Subcutaneous abdominal adipose tissue (tissue), 5 donors: Measurements from ENCODE around the gene LBX1.
"Not testable (repeated sequence)": the region's sequence is repeated elsewhere in the genome, so short reads cannot be mapped to it uniquely, and the experiment has no call there.

Experiments
- H3K27ac ChIP-seq: one replicate; pipeline ENCODE4 v1.7.0; 2013; ENCODE audit warnings: low read depth, mild to moderate bottlenecking, inconsistent platforms, low read length, moderate library complexity
- H3K27me3 ChIP-seq, 5 donors: one replicate each; pipeline ENCODE4 v1.7.0; 2013; ENCODE audit warnings: low read length in 5 of 5, inconsistent platforms in 1 of 5; ENCODE audit not compliant: control insufficient read depth in 5 of 5, insufficient read depth in 4 of 5
- H3K36me3 ChIP-seq, 5 donors: one replicate each; pipeline ENCODE4 v1.7.0; 2013; ENCODE audit warnings: low read length in 5 of 5; ENCODE audit not compliant: control insufficient read depth in 5 of 5, insufficient read depth in 5 of 5
- H3K4me1 ChIP-seq, 5 donors: one replicate each; pipeline ENCODE4 v1.7.0; 2013; ENCODE audit warnings: low read length in 5 of 5, mild to moderate bottlenecking in 3 of 5, moderate library complexity in 1 of 5; ENCODE audit not compliant: control insufficient read depth in 5 of 5, insufficient read depth in 5 of 5
- H3K4me3 ChIP-seq, 5 donors: one replicate each; pipeline ENCODE4 v1.7.0; 2013; ENCODE audit warnings: low read length in 5 of 5, low read depth in 1 of 5
- H3K9ac ChIP-seq, 5 donors: one replicate each; pipeline ENCODE4 v1.7.0; 2013; ENCODE audit warnings: low read length in 5 of 5, mild to moderate bottlenecking in 4 of 5, moderate library complexity in 3 of 5
- H3K9me3 ChIP-seq, 5 donors: one replicate each; pipeline ENCODE4 v1.7.0; 2013; ENCODE audit warnings: low read length in 5 of 5; ENCODE audit not compliant: control insufficient read depth in 5 of 5
- donor health status: healthy.
- donor health status: healthy.
- donor health status: healthy.
- donor health status: healthy.
- donor health status: healthy.

LBX1 gene

GRCh38 chr10:101208543-101208942 lies 20.7 kb downstream of the LBX1 start:
- Histone ChIP-seq H3K27ac (no peak overlapping the region), H3K4me1 (peaks cover 0 to 2% (median 2%) of the 10 kb centered on the region in 5 donors), H3K4me3 (no peak overlapping the region), H3K27me3 (peaks cover 26 to 42% (median 36%) of the 10 kb centered on the region in 5 donors), H3K9ac (no peak overlapping the region), H3K36me3 (no peaks in the 10 kb centered on the region), H3K9me3 (no peaks in the 10 kb centered on the region)

GRCh38 chr10:101207026-101207425 lies 22.2 kb downstream of the LBX1 start:
- peaks cover 24 to 35% (median 30%) of the 10 kb centered on the region in 5 donors for H3K27me3 ChIP-seq
- H3K9ac ChIP-seq: no peak overlapping the region
- H3K4me3 ChIP-seq: no peak overlapping the region
- no peak overlapping the region for H3K27ac ChIP-seq
- H3K36me3 ChIP-seq: no peaks in the 10 kb centered on the region
- H3K4me1 ChIP-seq: no peaks in the 10 kb centered on the region
- H3K9me3 ChIP-seq: no peaks in the 10 kb centered on the region

- H3K27ac ChIP-seq, H3K36me3 ChIP-seq, H3K4me1 ChIP-seq, H3K4me3 ChIP-seq, H3K9ac ChIP-seq, H3K9me3 ChIP-seq: not testable (repeated sequence)
- peaks cover 3 to 16% (median 6%) of the 10 kb centered on the region in 5 donors for H3K27me3 ChIP-seq
Observed at GRCh38 chr10:101202667-101203066, 26.6 kb downstream of the LBX1 start.

GRCh38 chr10:101198326-101198977 lies 30.8 kb downstream of the LBX1 start:
- H3K36me3 ChIP-seq, H3K9ac ChIP-seq, H3K4me1 ChIP-seq, H3K9me3 ChIP-seq, H3K4me3 ChIP-seq, H3K27ac ChIP-seq: not testable (repeated sequence)
- peaks cover 3 to 12% (median 6%) of the 10 kb centered on the region in 5 donors for H3K27me3 ChIP-seq

- H3K9me3 ChIP-seq: no peaks in the 10 kb centered on the region
Observed at GRCh38 chr10:101195921-101196320, 33.3 kb downstream of the LBX1 start.

GRCh38 chr10:101189461-101190401 lies 39.5 kb downstream of the LBX1 start:
- Histone ChIP-seq H3K27me3 (peaks cover 0 to 7% (median 0%) of the 10 kb centered on the region in 5 donors), H3K9me3 (no peaks in the 10 kb centered on the region), H3K4me3 (no peak overlapping the region), H3K9ac (no peak overlapping the region), H3K4me1 (no peaks in the 10 kb centered on the region), H3K27ac (no peak overlapping the region), H3K36me3 (no peaks in the 10 kb centered on the region)

More at GRCh38 chr10:101195921-101196320, 33.3 kb downstream of the LBX1 start:
- peaks cover 0 to 3% (median 0%) of the 10 kb centered on the region in 5 donors for H3K4me1 ChIP-seq
- no peak overlapping the region for H3K27ac ChIP-seq
- H3K9ac ChIP-seq: no peak overlapping the region
- no peaks in the 10 kb centered on the region for H3K36me3 ChIP-seq
- H3K27me3 ChIP-seq: peaks cover 0 to 11% (median 3%) of the 10 kb centered on the region in 5 donors
- no peak overlapping the region for H3K4me3 ChIP-seq

- no peaks in the 10 kb centered on the region for H3K9me3 ChIP-seq
- no peaks in the 10 kb centered on the region for H3K4me1 ChIP-seq
- no peak overlapping the region for H3K4me3 ChIP-seq
- H3K9ac ChIP-seq: no peak overlapping the region
- H3K36me3 ChIP-seq: no peaks in the 10 kb centered on the region
- H3K27me3 ChIP-seq: peaks cover 0 to 7% (median 0%) of the 10 kb centered on the region in 5 donors
- H3K27ac ChIP-seq: no peak overlapping the region
Observed at GRCh38 chr10:101188942-101189341, 40.3 kb downstream of the LBX1 start.

GRCh38 chr10:101183458-101184183 lies 45.6 kb downstream of the LBX1 start:
- H3K27me3 ChIP-seq: peaks cover 3 to 9% (median 6%) of the 10 kb centered on the region in 5 donors
- no peak overlapping the region for H3K27ac ChIP-seq
- H3K9ac ChIP-seq: no peak overlapping the region
- no peaks in the 10 kb centered on the region for H3K9me3 ChIP-seq
- H3K4me1 ChIP-seq: no peaks in the 10 kb centered on the region
- H3K4me3 ChIP-seq: no peak overlapping the region
- H3K36me3 ChIP-seq: no peaks in the 10 kb centered on the region

GRCh38 chr10:101182936-101183335 lies 46.3 kb downstream of the LBX1 start:
- Histone ChIP-seq H3K9ac (no peak overlapping the region), H3K9me3 (no peaks in the 10 kb centered on the region), H3K4me3 (no peak overlapping the region), H3K36me3 (no peaks in the 10 kb centered on the region), H3K27me3 (peaks cover 3 to 9% (median 6%) of the 10 kb centered on the region in 5 donors), H3K27ac (no peak overlapping the region), H3K4me1 (no peaks in the 10 kb centered on the region)
